RWPE1 (cell line): Measurements from ENCODE around the gene EDRF1.

Experiments used
- CTCF ChIA-PET: fragments of 350-600 bp; sonication (Branson Sonifier 250); formaldehyde crosslinking; extraction: SDS; loops from one replicate; lab custom pipeline; 2021; lab: Yijun Ruan, JAX
- POLR2A ChIA-PET: fragments of 400-600 bp; formaldehyde crosslinking; extraction: SDS; loops from one replicate; lab custom pipeline; 2020; ENCODE audit warnings: antibody characterized with exemption; ENCODE audit not compliant: low non-redundant PET; lab: Yijun Ruan, JAX
- DNase-seq: peaks from one replicate; pipeline ENCODE4 v3.0.0; 2012; ENCODE audit warnings: low spot score
- H3K27ac ChIP-seq: fragments of 450-650 bp; 2 replicates; pipeline ENCODE4 v1.5.1; 2017
- CTCF ChIP-seq: fragments of 450-650 bp; conservative IDR thresholded peaks from 2 replicates; pipeline ENCODE4 v1.5.1; 2017; ENCODE audit warnings: low read depth, mild to moderate bottlenecking

EDRF1 gene

GRCh38 chr10:125774581-125775191, 55.2 kb downstream of the EDRF1 start:
- TF ChIP-seq CTCF = no peak
- ChIA-PET POLR2A (no interaction called here), CTCF (no interaction called here)
- no peak overlapping the region for H3K27ac ChIP-seq
- no peak for DNase-seq

GRCh38 chr10:125775491-125776106, 56.1 kb downstream of the EDRF1 start, which contains the start of gene MMP21:
MMP21 (minus strand) TSS chr10:125775821; CDS start chr10:125775821, 0 bp downstream.
- ChIA-PET POLR2A (no interaction called here), CTCF (no interaction called here)
- no peak for TF ChIP-seq CTCF
- H3K27ac ChIP-seq = no peak within 1 kb of the TSS
- DNase-seq = no peak

GRCh38 chr10:125777806-125778205, 58.3 kb downstream of the EDRF1 start:
- no peak for TF ChIP-seq CTCF
- DNase-seq = no peak
- CTCF ChIA-PET = no interaction called here
- POLR2A ChIA-PET = no interaction called here
- H3K27ac ChIP-seq = no peak overlapping the region

- H3K27ac ChIP-seq = no peak overlapping the region
- CTCF ChIA-PET = no interaction called here
- POLR2A ChIA-PET = no interaction called here
- no peak for DNase-seq
- TF ChIP-seq CTCF = no peak
Measured at GRCh38 chr10:125778556-125778955, 59.0 kb downstream of the EDRF1 start.

- ChIA-PET POLR2A (no interaction called here), CTCF (interaction anchor here (0.6 kb wide), 1 partner anchor 17 kb away, joined by 3 read pairs; no protein-coding TSS in a partner anchor)
- no peak for TF ChIP-seq CTCF
- no peak overlapping the region for H3K27ac ChIP-seq
- no peak for DNase-seq
Measured at GRCh38 chr10:125779403-125780327, 60.2 kb downstream of the EDRF1 start.

GRCh38 chr10:125781374-125781773, 61.9 kb downstream of the EDRF1 start:
- ChIA-PET POLR2A (no interaction called here), CTCF (interaction anchor here (1.0 kb wide), 1 partner anchor 11 kb away, joined by 3 read pairs; no protein-coding TSS in a partner anchor)

More at GRCh38 chr10:125781374-125781773, 61.9 kb downstream of the EDRF1 start:
- H3K27ac ChIP-seq = no peak overlapping the region
- no peak for DNase-seq
- no peak for TF ChIP-seq CTCF
